Stimulated activated CD4-positive, alpha-beta T cell treated with anti-CD3 and anti-CD28 coated beads, Interleukin-15, amount 100 ng/mL, for 1 hour (primary cell): ENCODE results near the gene TST.
"Not testable (repeated sequence)": the region's sequence is repeated elsewhere in the genome, so short reads cannot be mapped to it uniquely, and the experiment has no call there.

Experiments used
- DNase-seq, 2 donors: peaks; one replicate each; pipeline ENCODE4 v3.0.0-alpha.2; 2020; ENCODE audit warnings: low read depth in 1 of 2, low spot score in 1 of 2

The TST gene

DNA sequence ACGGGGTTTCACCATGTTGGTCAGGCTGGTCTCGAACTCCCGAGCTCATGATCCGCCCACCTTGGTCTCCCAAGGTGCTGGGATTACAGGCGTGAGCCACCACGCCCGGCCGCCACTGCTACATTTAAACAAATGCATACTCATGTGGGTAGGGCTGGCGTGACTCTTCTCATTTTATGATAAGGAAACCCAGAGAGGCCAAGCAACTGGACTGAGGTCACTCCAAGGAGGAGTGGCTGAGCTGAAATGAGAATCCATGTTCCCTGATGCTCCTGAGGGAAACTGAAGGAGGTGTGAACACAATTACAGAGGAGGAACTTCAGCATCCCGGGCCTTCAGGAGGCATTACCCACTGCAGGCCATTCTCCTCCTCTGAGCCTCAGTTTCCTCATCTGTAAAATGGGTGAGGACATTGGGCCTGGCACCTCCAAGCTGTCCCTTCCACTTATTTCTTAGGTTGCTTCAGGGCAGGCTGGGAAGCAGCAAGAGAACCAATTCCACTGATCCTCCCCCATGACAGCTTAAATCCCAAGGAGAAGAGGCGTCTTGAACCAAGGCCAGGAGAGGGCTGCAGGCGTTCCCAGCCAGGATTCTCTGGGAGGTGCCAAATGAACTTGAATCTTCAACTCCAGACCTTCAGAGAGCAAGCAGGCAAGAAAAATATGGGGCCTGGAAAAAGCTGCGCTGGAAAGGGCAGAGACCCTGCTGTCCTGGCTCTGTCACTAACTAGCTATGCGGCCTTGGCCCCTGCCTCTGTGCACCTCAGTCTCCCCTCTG is 2.9 kb downstream of the TST start:
- DNase-seq, result no peak

DNA sequence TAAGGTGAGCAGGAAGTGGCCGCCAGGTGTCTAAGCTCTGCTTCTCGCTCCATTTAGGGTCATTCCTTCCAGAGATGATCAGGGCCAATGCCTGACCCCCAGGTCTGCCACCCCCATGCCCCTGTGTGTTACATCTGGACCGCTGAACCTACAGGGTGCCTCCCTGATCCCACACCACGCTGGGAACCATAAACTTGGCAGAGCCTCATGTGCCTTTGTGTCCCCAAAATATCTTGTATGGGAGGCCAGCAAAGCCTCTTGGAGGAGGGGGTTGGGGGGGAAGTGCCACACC is 3.7 kb downstream of the TST start:
- no peak for DNase-seq

DNA sequence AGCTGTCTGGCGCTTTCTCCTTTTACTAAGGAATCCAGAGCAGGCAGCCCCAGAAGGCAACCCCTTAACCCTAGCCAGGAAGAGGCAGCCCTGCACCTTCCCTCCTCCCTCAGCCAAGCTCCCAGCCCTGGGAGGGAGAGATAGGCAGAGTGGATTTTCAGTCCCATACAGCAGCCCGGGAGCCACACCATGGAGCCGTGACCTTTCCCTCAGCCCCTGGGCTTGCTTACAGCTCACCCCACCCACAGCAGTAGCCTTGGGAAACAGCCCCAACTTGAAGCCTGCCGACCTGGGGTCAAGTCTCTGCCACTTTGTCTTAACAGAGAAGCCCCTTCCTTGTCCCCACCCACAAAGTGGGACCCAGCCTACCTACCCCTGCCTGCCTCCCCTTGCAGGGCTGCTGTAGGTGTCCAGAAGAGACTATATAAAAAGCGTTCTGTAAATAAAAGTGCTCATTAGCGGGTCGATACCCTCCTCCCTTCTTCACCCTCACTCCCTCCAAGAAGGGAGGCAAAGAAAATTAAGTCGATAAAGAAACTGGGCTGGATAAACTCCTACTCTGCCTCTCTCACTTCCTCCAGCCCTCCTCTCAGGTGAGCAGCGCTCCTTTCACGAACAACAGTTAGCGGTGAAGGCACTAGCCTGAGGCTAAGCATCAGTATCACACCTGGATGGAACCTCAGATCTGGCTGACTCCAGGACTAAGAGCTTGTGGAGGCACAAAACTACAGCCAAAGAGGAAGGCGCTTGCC is 4.2 kb downstream of the TST start:
- no peak for DNase-seq

DNA sequence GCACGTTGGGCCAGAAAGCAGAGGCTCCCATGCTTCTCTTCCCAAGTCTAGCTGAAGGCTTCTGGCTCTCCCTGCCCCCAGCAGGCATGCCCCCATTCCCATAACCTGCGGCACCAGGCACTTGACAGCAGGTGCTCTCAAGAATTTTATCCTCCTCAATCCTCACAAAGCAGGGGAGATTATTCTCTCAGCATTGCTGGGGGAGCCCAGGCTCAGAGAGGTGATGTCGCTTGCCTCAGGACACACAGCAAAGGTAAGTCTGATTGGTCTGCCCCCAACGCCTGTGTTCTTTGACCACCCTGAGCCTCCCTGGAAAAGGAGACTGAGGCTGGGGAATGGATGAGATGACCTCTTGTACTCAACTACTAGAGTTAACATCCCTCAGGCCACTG is 4.8 kb downstream of the TST start:
- DNase-seq, result no peak

DNA sequence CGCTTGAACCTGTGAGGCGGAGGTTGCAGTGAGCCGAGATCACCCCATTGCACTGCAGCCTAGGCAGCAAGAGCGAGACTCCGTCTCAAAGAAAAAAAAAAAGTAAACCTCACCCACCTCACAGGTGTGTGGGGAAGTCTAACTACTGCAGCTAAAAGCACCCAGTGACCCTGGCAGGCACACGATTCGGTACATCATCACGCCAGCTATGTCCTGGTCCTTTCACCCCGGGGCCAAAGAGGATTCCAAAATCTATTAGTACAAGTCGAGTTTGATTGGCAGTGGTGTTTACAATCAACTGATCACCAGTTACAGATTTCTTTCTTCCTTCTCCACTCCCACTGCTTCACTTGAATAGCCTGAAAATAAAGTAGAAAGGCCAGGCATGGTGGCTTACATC is 6.3 kb downstream of the TST start:
- DNase-seq, result no peak

DNA sequence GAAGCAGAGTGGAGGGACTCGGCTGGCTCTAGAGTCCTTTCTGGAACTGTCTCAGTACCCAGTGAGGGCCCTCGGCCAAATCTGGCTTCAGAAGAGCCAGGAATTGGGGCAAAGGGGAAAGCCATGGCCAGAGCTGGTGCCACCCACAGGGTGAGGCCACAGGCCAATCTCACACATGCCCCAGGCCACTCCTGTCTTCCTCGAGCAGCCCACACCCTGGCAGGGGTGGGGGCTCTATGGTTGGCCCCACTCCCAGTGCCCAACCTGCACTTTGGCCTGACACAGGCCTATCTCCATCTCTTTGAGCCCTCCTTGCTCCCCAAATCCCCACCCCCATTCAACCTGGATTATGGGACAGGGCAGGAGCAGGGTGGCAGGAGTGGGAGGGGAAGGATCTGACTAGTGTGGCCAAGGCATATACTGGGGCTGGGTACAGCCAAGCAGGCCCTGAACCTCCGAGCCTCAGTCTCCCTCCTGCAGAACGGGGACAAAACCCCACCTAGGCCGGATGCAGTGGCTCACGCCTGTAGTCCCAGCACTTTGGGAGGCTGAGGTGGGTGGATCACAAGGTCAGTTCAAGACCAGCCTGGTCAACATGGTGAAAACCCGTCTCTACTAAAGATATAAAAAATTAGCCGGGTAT is 6.9 kb downstream of the TST start:
- no peak for DNase-seq

DNA sequence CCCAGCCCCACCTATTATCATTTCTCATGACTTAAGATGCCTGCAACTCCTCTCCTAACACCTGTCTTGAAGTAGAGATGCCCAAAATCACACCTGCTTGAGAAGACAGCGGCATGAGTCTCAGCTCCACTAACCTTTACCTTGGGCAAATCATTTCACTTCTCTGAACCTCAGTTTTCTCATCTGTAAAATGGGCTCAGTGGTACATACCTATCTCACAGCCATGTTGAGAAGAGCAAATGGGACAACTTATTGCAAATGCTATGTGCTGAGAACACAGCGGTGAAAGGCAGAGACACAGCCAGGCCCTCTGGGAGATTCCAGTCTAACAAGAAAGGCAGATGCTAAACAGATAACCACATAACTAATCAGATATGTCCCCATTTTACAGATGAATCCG is 7.8 kb downstream of the TST start:
- DNase-seq, result no peak

DNA sequence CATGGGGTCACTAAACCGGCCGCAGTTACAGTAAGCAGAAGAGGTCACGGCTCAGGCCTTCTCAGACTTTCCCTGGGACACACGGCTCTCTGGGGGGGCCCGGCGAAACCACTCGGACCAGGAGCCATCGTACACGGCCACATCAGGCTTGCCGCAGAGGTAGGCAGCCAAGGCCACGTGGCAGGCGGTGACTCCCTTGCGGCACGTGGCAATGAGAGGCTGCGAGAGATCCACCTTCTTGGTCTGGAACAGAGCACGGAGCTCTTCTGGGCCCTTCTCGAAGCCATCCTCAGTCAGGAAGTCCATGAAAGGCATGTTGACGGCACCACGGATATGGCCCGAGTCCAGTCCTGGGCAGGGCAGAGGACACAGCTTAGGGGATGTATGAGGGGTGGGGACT is 8.3 kb downstream of the TST start:
- no peak for DNase-seq

DNA sequence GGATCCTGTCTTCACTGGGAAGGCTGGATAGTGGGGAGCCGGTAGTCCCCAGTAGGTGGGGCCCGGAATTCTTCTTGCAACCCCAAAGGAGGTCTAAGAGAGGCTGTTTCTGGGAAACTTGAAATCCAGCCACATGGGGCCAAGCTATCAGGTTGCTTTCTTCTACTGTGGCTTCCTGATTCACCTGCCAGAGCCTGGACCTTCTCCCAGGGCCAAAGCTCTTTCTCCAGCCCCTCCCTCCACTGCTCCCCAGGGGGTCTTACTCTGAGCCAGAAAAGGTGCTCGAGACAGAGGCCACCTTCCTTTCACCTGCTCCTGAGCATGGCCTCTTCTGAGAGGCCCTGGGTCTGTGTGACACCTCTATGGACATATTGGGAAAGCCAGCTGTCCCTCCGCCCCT is 9.1 kb downstream of the TST start:
- no peak for DNase-seq

DNA sequence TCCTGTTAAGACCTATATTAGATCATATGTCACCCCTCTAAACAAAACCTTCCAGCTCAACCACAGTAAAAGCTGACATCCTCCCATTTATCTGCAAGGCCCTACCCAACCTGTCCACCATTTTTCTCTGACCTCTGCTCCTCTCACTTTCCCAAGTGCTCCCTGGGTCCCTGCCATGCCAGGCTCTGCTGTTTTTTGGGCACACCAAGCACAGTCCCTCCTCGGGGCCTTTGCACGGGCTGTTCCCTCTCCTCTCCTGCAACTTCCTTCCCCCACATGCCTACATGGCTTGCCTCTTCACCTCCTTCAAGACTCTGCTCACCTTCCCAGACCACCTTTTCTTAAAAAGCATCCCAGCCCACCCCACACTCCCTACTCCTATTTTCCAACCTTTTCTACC is 9.8 kb downstream of the TST start:
- no peak for DNase-seq

DNA sequence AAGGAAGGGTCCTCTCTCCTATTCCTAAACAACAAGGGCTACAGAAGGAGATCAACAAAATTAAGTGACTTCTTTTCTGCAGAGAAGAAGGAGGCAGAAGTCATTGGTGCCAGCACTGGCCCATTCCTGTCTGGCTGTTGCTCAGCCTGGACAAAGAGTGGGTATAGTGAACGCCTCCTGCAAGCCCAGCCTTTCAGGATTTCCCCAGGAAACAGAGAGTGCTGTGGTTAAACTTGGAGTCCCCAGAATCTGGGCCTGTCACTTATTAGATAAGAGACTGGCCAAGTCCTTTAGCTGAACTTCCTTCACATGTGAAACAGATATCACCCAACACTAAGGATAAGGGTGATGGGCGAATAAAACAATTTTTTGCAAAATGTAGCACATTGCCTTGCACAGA is 10.9 kb downstream of the TST start:
- DNase-seq, result no peak

DNA sequence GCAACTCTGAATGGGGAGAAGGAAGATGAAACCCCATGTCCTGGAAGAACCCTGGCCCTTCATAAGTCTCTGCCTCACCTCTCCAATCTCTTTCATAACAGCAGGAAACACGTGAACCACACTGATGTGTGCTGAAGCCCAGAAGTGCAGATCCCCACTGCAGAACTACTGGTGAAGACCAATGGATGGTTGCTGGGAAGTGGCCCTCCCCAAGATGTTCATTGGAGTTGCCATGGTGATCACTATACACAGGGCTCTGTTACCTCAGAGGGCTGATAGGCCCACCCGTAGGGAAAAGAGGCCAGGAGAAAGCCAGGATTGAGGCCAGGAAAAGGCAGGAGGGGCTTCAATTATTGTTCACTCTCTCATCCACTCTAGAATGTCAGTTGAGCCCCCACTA is 11.6 kb downstream of the TST start:
- no peak for DNase-seq

DNA sequence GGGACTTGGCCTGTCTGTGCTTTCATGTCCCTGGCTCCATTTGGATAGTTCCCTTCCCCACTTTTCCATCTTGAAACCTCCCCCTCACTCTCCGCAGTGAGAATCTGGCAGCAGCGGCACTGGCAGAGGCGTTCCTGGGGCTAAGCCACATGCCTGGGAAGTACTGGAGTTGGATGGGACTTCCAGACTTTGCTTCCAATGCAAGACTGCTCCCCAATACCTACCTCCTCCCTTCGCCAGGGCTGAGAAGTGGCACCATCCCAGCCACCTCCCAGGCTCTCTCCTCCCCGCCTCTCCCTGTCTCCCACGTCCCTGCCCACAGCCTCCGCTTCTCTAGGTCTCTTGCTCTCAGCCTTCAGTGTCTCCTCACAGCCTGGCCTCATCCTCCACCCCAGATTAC is 16.6 kb downstream of the TST start:
- no peak for DNase-seq

DNA sequence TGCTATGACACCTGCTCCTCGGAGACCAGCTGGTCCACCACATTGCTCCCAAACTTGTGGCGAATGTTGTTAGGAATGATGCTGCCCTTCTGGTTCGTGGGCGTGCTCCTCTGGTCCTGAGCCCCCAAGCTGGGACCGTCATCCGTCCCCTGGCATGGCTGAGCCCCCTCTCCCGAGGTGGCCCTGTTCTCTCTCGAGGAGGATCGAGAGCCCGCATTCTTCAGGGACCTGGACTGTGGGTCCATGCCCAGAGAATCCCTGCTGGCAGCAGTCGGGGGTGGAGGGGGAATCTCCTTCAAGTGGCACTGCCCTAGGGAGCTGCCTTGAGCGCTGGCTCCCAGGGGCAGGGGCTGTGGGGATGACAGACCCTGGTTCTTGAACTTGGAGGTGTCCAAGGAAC is 17.4 kb downstream of the TST start:
- DNase-seq, result no peak

DNA sequence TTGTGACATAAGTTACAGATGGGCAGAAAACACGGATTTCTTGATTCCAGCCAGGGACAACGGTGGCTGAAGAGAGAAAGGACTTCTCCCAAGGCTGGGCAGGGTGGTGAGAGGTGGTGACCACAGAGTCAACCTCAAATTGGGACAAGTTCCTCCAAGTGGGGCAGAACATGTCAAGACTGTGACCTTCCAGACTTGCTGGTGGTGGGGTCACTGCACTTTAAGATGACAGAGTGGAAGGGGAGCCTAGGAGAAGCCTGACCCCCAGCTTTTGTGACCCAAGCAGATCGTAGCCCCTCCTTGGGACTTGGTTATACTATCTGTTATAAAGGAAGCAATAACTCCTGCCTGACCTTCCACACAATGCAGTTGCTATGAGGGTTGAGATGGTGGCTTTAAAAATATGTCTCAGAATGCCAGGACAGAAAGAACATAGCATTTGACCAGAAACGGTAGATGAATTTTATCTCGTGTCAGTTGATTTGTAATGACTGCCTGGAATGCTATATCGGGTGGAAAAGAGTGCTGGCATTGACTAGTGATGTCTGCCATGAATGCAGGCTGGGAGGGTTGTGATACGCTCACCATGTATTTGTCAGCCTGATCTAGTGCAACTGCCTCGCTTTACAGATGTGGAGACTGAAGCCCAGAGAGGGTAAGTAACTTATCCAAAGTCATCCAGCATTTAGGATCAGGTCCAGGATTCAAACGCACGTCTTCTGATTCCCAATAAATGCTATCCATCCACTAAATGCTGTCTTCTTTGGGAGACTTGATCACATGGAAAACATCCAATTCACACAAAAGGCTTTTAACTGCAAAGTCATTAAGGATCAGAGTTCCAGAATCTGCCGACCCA is 18.3 kb downstream of the TST start:
- no peak for DNase-seq

DNA sequence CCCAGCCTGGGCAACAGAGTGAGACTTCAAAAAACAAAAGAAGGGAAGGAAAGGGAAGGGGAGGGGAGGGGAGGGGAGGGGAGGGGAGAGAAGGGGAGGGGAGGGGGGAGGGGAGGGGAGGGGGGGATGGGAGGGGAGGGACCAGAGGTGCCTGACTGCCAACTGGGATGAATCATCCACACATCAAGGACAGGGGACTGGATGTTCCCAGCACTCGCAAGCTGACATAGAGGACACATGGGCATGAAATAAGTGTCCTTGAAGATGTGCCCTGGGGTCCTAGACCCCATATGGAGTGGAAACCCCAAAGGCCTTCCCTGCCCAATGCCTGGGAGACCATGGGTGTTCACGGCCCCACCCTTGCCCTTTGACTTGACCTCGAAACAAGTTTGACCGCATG is 19.8 kb downstream of the TST start:
- no peak for DNase-seq

DNA sequence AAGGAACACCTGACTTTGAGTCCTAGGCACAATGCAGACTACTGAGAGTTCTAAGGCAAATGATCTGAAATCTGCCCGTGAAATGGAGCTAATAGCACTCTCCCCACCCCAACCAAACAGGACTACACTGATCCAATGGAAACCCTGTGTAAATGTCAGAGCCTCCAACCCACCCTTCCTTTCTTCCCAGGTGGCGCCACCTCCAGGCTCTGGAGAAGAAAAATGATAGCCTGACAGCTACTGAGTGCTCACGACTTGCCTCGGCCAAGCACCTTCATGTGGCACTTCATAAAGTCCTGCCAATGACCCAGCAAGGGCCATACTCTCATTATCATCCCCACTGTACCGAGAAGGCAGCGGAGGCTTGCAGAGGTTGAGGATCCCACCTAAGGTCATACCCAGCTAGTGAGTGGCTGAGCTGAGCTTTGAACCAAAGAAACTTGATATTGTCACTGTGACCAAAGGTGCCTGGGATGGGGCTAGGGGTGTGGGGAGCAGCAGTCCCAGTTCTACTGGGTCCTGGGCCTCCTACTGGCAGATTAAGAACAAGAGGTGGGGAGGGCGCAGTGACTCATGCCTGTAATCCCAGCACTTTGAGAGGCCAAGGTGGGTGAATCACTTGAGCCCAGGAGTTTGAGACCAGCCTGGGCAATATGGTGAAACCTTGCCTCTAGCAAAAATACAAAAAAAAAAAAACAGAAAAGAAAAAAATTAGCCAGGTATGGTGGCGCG is 20.5 kb downstream of the TST start:
- no peak for DNase-seq

DNA sequence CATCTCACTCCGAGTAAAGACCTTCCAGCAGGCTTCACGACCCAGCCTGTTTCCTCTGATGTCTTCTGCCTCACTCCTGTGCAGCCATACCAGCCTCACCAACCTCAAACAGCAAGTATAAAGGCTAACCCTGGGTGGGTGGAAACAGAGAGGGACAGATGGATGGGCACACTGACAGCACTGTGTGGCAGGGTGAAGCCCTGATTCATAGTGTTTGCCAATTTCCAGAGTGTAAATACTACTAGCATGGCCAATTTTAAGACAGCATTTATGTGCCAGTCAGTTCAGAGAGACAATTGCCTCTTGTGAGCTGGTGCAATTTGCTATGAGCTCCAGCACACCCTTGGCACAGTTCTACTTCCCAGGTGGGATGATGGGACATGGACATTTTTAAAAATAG is 21.5 kb downstream of the TST start:
- no peak for DNase-seq

DNA sequence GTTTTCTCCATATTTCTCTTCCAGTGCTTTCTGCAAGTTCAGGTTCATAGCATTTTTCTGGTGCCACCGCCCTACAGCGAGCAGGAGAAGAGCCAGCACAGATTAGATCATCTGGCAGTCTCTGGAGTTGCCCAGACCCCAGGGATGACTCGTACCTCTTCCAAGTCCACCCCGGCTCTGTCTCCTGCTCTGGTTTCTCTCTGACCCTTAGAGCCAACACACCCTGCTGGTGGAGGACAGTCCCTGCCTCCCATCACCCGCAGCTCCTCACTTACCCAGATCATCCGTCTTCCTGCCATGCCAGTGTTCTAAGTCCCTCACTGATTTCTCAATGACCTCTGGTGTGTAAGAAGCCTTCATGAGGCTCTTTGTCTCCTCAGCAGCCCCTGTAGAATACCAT is 28.0 kb downstream of the TST start:
- DNase-seq, result no peak

DNA sequence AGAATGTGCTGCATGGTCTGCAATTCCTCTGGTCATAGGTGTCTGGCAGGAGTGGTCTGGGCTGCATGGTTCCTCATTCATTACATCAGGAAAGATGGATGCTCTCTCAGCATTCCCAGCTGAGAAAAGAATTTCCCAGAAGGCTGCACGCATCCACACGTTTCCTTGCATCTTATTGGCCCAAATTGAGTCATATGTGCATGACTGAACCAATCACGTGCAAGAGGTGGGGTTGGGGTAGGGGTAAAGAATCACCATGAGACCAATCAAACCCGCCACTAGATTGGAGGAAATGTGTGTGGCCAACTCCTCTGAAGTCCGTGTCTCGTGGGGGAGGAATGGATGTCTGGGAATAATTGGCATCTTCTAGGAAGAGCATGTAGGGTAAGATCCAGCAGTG is 28.8 kb downstream of the TST start:
- no peak for DNase-seq

DNA sequence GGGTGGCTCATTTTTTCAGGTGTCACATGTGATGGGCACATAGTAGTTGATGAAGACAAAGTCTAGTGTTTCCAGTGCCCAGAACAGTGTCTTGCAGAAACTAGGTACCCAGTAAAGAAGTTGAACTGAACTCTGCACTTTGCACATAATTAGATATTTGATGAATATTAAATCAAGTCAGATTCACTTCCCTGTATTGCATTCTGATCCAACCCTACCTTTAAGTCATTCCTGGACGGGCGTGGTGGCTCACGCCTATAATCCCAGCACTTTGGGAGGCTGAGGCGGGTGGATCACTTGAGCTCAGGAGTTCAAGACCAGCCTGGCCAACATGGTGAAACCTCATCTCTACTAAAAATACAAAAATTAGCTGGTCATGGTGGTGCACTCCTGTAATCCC is 30.2 kb downstream of the TST start:
- not testable (repeated sequence) for DNase-seq
